Myocyte (in vitro differentiated cells): Measurements from ENCODE around the gene POU6F2. TPM values are rescaled to one million over a fixed set of nuclear protein-coding genes. Genes with fewer than 3 reads are reported as not detected.

ENCODE experiments used
- DNase-seq: peaks from one replicate; pipeline ENCODE4 v3.0.0-alpha.2; 2012; ENCODE audit warnings: low read depth
- total RNA-seq: library from RNA; depleted of rRNA; stranded (reverse); fragments of >200 nt; gene quantifications from 2 replicates; pipeline ENCODE4 v1.2.3, GENCODE V29; 2014

The POU6F2 gene
- total RNA-seq, 1 donor from 2014 or later = 0.11 TPM

- DNase-seq = no peak
Measured at GRCh38 chr7:39488467-39489393, 511.0 kb downstream of the POU6F2 start.

GRCh38 chr7:39490296-39490695 is 512.6 kb downstream of the POU6F2 start:
- no peak for DNase-seq

- DNase-seq = no peak
Measured at GRCh38 chr7:39493934-39494333, 516.2 kb downstream of the POU6F2 start.

GRCh38 chr7:39501358-39501757 is 523.6 kb downstream of the POU6F2 start:
- no peak for DNase-seq

- peak; percentile 77 for DNase-seq
Measured at GRCh38 chr7:39504963-39505362, 527.3 kb downstream of the POU6F2 start.

GRCh38 chr7:39507866-39508551 is 530.3 kb downstream of the POU6F2 start:
- DNase-seq = peak; percentile 13

GRCh38 chr7:39509436-39509835 is 531.7 kb downstream of the POU6F2 start:
- no peak for DNase-seq

- DNase-seq = no peak
Measured at GRCh38 chr7:39509912-39510311, 532.2 kb downstream of the POU6F2 start.

GRCh38 chr7:39510864-39511354 is 533.2 kb downstream of the POU6F2 start:
- DNase-seq = no peak

GRCh38 chr7:39515534-39516228 is 538.0 kb downstream of the POU6F2 start:
- no peak for DNase-seq

- DNase-seq = no peak
Measured at GRCh38 chr7:39516498-39516897, 538.8 kb downstream of the POU6F2 start.

GRCh38 chr7:39517240-39517639 is 539.5 kb downstream of the POU6F2 start:
- DNase-seq = no peak

Other genes with a start within 250 kb of the POU6F2 start
- gene VPS41, start 68.7 kb upstream of the POU6F2 start, total RNA-seq = 56.2 and 79.0 TPM in 2 replicates